Measurements from ENCODE around the gene HOXD1. TPM values are rescaled to one million over a fixed set of nuclear protein-coding genes. Genes with fewer than 3 reads are reported as not detected.
A peak's percentile ranks its signal among the peaks of the same experiment; 100 is the strongest.

Gene HOXD1
- total RNA-seq, 3 donors from 2014 or later = 2.2 to 5.9 (median 4.6) TPM

DNA sequence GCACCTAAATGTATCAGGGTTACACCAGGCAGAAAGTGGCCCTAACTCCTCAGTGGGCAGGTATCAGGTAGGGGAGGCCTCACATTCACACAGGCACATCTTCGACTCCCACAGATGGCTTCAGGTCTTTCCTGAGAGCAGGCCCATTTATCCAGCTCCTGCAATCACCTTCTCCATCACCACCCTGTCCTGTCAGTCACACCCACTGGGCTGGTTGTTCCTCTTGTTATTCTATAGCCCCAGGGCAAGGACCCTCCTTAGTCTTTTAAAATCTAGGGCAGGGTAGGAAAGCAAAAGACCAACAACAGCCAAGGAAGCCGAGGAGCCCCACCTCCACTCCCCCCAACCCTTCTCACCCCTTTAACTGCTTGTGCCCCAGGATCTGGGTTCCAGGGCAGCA lies 46.2 kb upstream of the HOXD1 start:
- DNase-seq (no peak), ATAC-seq (no peak)
- no peaks in the 10 kb centered on the region for H3K36me3 ChIP-seq (ENCODE audit: low read depth)
- intact Hi-C loops (cut with DNase I, micrococcal nuclease) = loop anchor here (5.0 to 10.0 kb wide), 5 partner anchors 143 to 683 kb away; no protein-coding TSS in a partner anchor
- peaks cover 16% of the 10 kb centered on the region for H3K4me1 ChIP-seq (ENCODE audit: low read depth)
- H3K4me3 ChIP-seq = no peak overlapping the region
- H3K9me3 ChIP-seq = no peaks in the 10 kb centered on the region
- TF ChIP-seq, protein P1, sequence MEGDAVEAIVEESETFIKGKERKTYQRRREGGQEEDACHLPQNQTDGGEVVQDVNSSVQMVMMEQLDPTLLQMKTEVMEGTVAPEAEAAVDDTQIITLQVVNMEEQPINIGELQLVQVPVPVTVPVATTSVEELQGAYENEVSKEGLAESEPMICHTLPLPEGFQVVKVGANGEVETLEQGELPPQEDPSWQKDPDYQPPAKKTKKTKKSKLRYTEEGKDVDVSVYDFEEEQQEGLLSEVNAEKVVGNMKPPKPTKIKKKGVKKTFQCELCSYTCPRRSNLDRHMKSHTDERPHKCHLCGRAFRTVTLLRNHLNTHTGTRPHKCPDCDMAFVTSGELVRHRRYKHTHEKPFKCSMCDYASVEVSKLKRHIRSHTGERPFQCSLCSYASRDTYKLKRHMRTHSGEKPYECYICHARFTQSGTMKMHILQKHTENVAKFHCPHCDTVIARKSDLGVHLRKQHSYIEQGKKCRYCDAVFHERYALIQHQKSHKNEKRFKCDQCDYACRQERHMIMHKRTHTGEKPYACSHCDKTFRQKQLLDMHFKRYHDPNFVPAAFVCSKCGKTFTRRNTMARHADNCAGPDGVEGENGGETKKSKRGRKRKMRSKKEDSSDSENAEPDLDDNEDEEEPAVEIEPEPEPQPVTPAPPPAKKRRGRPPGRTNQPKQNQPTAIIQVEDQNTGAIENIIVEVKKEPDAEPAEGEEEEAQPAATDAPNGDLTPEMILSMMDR (IDR thresholded peaks at IDR 0.05) = no peak

DNA sequence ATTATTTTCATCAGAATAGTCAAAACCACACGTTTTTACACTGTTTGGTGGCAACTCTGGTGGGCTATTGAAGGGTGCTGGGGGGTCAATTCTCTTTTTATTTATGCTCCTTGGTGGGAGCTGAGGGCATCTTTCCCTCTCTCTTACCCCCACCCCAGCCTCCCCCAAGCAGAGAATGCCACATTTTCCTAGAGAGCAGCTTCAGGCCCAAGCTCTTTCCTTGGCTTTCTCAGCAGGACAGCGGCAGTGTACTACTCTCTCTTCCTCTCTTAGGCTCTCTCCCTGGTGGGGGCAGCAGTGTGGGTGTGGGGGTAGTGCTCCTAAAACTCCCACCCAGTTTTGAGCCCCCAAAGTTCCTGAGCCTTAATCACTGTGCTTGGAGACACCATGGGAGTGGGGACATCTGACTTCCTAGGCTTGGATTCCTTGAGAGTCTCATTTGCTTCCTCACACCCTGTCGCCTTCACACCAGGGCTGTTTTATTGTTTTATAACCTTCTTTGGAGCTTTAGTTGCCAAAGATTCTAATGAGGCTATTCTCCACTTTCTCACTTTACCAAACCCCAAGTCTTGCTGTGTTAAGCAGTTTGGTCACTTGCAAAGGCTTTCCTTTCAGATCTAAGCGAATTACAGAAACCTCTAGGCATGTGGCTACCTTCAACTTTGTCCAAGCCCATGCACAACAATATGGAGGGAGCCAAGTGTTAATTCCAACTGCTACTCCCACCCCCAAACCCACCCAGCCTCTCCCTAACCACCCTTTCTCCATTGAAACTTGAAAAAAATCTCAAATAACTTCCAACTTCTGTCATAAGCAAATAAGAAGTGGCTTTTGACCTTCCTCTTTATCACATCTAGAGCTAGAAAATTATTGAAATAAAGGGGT lies 43.1 kb upstream of the HOXD1 start:
- H3K36me3 ChIP-seq (ENCODE audit: low read depth) = no peaks in the 10 kb centered on the region
- intact Hi-C loops (cut with DNase I, micrococcal nuclease) = loop anchor here (10.0 kb wide), 3 partner anchors 139 to 679 kb away; no protein-coding TSS in a partner anchor
- TF ChIP-seq, protein P1 (IDR thresholded peaks at IDR 0.05) = no peak
- H3K4me3 ChIP-seq = no peak overlapping the region
- ATAC-seq = peak; percentile 48
- DNase-seq = no peak
- no peaks in the 10 kb centered on the region for H3K9me3 ChIP-seq
- peaks cover 16% of the 10 kb centered on the region for H3K4me1 ChIP-seq (ENCODE audit: low read depth)

DNA sequence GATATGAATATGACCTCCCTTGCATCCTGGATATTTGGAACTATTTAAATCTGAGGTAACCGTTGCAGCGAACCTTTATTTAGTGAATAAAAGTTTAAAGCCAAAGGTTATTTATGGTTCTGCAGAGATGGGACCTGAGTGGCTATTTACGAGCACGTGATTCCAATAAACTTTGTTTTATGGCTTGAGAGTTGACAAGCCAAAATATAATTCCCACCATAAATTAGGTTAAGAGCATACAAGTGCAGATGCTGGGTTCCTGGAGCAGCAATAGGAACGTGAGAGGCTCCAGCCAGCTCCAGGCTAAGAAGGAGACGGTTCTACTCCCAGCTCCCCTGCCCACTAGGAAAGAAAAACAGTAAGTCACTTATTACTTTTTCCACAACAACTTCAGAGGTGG lies 42.4 kb upstream of the HOXD1 start:
- Histone ChIP-seq H3K9me3 (no peaks in the 10 kb centered on the region), H3K4me3 (no peak overlapping the region), H3K36me3 (ENCODE audit: low read depth) (no peaks in the 10 kb centered on the region), H3K4me1 (ENCODE audit: low read depth) (peaks cover 16% of the 10 kb centered on the region)
- DNase-seq (no peak), ATAC-seq (peak; percentile 82)
- intact Hi-C loops (cut with DNase I, micrococcal nuclease) = loop anchor here (10.0 kb wide), 3 partner anchors 139 to 679 kb away; no protein-coding TSS in a partner anchor
- TF ChIP-seq, protein P1 (IDR thresholded peaks at IDR 0.05) = no peak

DNA sequence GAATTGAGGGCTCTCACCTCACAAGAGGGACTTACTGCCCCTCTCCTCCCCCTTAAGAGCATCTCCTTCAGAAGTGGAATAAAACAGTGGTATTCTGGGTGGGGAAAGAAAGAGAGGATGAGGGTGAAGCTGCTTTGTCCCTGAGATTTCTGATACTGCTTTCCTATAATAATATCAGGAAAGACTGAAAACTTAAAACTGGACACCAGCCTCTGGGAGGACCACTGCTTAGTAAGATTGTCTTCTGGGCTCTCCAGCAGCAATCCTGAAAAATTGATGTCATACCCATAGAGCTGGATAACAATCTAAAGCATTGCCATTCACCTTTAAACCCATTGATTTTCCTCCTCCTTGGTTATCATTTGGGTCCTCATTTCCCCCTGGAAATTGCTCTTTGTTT lies 41.8 kb upstream of the HOXD1 start:
- TF ChIP-seq, protein P1 (IDR thresholded peaks at IDR 0.05) = no peak
- H3K4me3 ChIP-seq = no peak overlapping the region
- H3K36me3 ChIP-seq (ENCODE audit: low read depth) = no peaks in the 10 kb centered on the region
- DNase-seq (no peak), ATAC-seq (no peak)
- H3K9me3 ChIP-seq = no peaks in the 10 kb centered on the region
- intact Hi-C loops (cut with DNase I, micrococcal nuclease) = loop anchor here (10.0 kb wide), 3 partner anchors 138 to 678 kb away; no protein-coding TSS in a partner anchor
- H3K4me1 ChIP-seq (ENCODE audit: low read depth) = peaks cover 16% of the 10 kb centered on the region

DNA sequence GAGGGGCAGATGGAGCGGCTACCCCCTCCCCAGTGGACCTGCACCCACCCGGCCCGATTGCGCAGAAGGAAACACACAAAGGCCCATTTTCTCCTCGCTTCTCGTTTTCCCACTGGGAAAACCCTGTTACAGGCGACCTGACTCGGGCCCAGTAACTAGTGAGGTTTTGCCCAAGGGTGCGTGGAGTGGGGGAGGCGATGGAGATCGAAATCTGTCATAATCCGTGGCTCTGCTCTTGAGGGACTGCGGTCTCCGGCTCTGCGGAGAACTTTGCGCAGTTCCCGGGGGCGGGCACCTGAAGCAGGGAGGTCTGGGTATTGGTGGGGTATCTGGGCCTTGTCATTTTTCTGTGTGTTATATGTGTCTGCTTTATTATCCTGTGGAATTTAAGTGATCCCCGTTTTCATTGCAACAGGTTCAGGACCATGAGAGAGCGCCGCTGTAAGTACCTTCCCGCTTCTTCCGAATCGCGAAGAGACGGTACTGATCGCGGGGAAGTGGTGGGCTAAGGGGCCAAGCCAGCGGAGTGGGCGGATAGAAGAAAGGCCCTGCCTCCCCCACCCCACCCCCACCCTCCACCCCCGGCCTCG lies 41.2 kb upstream of the HOXD1 start:
- intact Hi-C loops (cut with DNase I, micrococcal nuclease) = loop anchor here (10.0 kb wide), 3 partner anchors 137 to 677 kb away; no protein-coding TSS in a partner anchor

More for the DNA sequence above, 41.2 kb upstream of the HOXD1 start:
- H3K9me3 ChIP-seq = no peaks in the 10 kb centered on the region
- no peak overlapping the region for H3K4me3 ChIP-seq
- H3K4me1 ChIP-seq (ENCODE audit: low read depth) = peaks cover 16% of the 10 kb centered on the region
- ATAC-seq (no peak), DNase-seq (no peak)
- no peaks in the 10 kb centered on the region for H3K36me3 ChIP-seq (ENCODE audit: low read depth)
- TF ChIP-seq, protein P1 (IDR thresholded peaks at IDR 0.05) = no peak
